Bronchial epithelial cell (primary cell): ENCODE data around the gene UVSSA. TPM values are rescaled to one million over a fixed set of nuclear protein-coding genes. Genes with fewer than 3 reads are reported as not detected.
"Not testable (repeated sequence)": the region's sequence is repeated elsewhere in the genome, so short reads cannot be mapped to it uniquely, and the experiment has no call there.

Source experiments
- DNase-seq: peaks from one replicate; pipeline ENCODE4 v3.0.0-alpha.2; 2010; ENCODE audit warnings: low read depth
- FAIRE-seq: peaks from 2 replicates; lab custom pipeline; 2011; peaks lifted over from hg19 to GRCh38; lab: Jason Lieb, UNC
- H3K27me3 ChIP-seq: 2 replicates; pipeline ENCODE4 v1.5.1; 2011; ENCODE audit warnings: low read length; ENCODE audit not compliant: control insufficient read depth, insufficient read depth
- H3K36me3 ChIP-seq: 2 replicates; pipeline ENCODE4 v1.5.1; 2011; ENCODE audit warnings: low read length; ENCODE audit not compliant: control insufficient read depth, insufficient read depth
- H3K4me3 ChIP-seq: 2 replicates; pipeline ENCODE4 v1.5.1; 2011; ENCODE audit warnings: mild to moderate bottlenecking, low read depth, low read length, control low read depth
- total RNA-seq: library from RNA; depleted of rRNA; stranded (reverse); fragments of >200 nt; gene quantifications from 2 replicates; pipeline ENCODE4 v1.2.1, GENCODE V29; 2014
- TF ChIP-seq, protein P1 (sequence below): IDR thresholded peaks from 2 replicates; pipeline ENCODE4 v1.5.1; 2011; ENCODE audit warnings: mild to moderate bottlenecking, moderate library complexity, low read length, control low read depth, inconsistent platforms; ENCODE audit not compliant: insufficient read depth, severe bottlenecking

UVSSA gene
- total RNA-seq, 1 donor from 2014 or later: 8.2 TPM

DNA sequence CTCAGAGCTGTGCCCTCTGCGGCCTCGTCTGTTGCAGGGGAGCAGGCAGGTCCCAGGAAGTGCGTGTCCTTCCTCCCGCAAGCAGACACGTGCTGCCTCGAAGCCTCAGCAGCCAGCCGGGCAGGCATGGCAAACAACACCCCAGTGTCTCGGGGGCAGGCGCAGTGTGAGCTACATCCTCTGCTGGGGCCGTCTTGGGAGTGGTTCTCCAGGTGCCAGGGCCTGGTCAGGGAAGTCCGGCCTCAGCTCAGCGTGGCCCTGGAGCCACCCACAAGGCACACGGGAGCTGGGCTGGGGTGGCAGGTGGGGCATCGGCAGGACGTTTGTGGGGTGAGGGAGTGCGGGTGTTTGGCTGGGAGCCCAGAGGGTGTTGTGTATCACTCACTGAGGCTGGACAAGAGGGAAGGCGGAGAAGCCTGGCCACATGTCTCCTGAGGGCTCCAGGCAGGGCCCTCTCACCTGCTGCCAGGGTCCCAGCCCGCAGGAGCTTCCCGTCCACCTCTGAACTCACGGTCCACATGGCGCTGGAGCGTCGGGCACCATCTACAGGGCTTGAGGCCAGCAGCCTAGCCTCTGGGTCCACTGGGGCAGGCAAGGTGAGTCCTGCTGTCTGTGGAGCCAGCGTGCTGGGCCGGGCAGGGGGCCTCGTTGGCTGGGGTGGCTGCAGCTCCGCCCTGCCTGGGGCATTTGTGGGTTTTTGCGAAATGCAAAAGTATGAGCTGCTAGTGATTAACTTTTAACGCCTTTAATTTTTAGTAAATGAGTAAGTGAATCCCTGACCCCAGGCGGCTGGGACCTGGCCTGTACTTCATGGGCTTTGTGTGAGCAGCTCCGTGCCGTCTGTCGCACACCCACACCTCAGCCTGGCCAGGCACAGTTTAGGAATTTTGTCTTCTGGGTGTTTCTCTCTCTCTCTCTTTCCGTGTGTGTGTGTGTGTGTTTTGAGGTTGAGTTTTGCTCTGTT lies 17.3 kb upstream of the UVSSA start:
- H3K36me3 ChIP-seq: peaks cover 56% of the 10 kb centered on the region
- FAIRE-seq: no peak
- no peak for DNase-seq
- no peak overlapping the region for H3K4me3 ChIP-seq
- TF ChIP-seq, protein P1, sequence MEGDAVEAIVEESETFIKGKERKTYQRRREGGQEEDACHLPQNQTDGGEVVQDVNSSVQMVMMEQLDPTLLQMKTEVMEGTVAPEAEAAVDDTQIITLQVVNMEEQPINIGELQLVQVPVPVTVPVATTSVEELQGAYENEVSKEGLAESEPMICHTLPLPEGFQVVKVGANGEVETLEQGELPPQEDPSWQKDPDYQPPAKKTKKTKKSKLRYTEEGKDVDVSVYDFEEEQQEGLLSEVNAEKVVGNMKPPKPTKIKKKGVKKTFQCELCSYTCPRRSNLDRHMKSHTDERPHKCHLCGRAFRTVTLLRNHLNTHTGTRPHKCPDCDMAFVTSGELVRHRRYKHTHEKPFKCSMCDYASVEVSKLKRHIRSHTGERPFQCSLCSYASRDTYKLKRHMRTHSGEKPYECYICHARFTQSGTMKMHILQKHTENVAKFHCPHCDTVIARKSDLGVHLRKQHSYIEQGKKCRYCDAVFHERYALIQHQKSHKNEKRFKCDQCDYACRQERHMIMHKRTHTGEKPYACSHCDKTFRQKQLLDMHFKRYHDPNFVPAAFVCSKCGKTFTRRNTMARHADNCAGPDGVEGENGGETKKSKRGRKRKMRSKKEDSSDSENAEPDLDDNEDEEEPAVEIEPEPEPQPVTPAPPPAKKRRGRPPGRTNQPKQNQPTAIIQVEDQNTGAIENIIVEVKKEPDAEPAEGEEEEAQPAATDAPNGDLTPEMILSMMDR: no peak
- no peaks in the 10 kb centered on the region for H3K27me3 ChIP-seq

DNA sequence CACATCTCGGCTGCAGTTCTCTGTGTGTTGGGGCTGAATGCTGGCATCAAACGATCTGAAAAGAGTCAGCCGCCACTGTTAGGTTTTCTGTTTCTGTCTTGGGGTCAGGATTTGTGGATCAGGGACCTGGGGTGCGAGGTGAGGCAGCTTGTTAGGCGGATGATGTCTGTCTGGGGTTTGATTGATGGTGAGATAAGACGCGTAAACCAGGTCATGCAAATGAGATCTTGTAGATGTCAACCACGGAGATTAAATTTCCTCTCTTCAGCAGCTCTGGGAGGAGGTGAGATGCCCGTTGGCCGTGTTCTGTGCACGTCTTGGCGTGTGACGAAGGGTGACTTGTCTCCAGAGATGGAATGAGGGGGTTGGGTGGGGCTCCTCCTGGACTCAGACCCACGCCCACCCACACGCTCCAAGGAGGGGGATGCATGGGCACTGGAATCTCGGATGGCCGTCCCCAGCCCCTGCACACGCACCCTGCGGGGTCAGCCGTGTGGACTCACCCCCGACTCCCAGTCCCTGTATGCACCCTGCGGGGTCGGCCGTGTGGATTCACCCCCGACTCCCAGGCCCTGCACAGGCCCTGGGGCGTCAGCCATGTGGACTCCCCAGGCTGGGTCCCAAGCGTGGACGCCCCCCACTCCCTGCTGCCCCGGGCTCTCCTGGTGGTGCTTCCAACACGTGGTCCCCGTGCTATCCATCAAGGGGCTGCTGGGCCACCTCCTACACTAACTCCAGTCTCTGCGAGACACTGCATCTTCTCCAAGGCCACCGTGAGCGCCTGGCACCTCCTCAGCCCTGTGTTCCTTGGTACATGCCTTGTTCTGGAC lies 16.0 kb upstream of the UVSSA start:
- no peak overlapping the region for H3K4me3 ChIP-seq
- TF ChIP-seq, protein P1: no peak
- H3K27me3 ChIP-seq: no peaks in the 10 kb centered on the region
- DNase-seq (no peak), FAIRE-seq (no peak)
- H3K36me3 ChIP-seq: peaks cover 48% of the 10 kb centered on the region

DNA sequence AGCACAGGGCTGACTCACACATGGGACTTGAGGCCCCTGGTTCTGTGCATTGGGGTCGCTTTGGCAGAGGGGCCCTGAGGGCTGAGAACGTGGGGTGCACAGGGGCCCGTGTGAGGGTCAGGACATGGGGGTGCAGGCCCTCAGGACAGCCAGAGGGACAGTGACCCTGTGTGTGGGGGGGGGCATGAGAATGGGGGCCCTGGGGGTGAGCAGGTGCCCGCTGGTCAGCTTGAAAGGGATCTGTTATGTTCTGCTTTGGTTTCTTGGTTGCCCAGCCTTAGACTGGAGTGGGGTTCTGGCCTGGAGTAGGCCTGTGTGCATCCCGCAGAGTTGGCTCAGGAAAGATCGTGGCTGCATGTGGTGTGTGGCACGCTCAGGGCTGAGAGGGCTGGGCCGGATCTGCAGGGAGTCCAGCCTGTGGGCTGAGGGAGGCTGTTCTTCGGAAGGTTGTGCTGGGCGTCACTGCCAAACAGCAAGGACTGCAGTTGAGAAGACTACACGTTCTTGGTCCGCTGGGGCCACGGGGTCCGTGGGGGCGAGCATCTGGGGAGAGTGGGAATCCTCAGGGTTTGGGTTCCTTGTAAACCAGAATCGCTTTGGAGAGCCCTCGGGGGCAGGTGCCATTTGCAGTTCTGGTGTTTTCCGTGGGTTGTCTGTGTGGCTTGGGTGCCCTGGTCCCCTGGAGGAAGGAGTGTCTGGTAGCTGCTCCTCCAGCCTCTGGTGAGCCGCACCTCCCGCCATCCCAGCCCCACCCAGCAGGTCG lies 15.2 kb upstream of the UVSSA start:
- DNase-seq: no peak

DNA sequence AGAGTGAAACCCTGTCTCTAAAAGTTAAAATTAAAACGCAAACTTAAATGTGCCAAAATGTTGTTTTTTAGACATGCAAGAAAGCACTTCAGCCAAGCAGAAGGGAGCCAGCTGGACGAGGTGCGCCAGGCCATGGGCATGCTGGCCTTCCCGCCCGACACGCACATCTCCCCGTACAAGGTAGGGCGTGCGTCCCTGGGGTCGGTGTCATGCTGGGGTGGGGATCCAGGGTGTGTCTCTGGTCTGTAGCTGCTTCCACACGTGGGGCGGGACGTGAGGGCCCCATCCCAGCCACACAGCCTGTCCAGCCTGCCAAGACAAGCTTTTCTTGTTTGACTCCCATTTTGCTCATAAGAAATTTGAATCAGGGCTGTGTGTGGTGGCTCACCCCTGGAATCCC lies 14.3 kb upstream of the UVSSA start:
- TF ChIP-seq, protein P1: no peak
- no peak for FAIRE-seq
- DNase-seq: no peak
- Histone ChIP-seq H3K4me3 (no peak overlapping the region), H3K36me3 (peaks cover 49% of the 10 kb centered on the region), H3K27me3 (no peaks in the 10 kb centered on the region)

More for the DNA sequence above, 15.2 kb upstream of the UVSSA start:
- Histone ChIP-seq H3K27me3 (no peaks in the 10 kb centered on the region), H3K36me3 (peaks cover 45% of the 10 kb centered on the region), H3K4me3 (no peak overlapping the region)
- TF ChIP-seq, protein P1: no peak
- FAIRE-seq: no peak

DNA sequence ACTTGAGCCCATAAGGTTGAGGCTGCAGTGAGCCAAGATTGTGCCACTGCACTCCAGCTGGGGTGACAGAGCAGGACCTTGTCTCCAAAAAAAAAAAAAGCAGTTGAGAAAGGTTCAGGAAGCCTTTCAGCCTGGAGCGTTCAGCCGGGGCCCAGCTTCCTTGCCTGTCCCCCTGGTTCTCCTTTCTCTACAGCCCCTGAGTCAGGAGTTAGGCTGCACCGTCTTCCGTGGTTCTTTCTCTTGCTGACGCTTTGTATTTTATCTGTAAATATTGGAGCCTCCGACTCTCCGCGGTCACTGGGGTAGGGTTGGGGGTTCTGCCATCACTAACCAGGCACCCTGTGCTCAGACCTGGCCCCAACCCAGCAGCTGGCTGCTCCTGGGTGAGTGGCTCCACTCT lies 13.8 kb upstream of the UVSSA start:
- peaks cover 52% of the 10 kb centered on the region for H3K36me3 ChIP-seq
- no peak overlapping the region for H3K4me3 ChIP-seq
- TF ChIP-seq, protein P1: no peak
- no peak for DNase-seq
- H3K27me3 ChIP-seq: no peaks in the 10 kb centered on the region
- FAIRE-seq: no peak

DNA sequence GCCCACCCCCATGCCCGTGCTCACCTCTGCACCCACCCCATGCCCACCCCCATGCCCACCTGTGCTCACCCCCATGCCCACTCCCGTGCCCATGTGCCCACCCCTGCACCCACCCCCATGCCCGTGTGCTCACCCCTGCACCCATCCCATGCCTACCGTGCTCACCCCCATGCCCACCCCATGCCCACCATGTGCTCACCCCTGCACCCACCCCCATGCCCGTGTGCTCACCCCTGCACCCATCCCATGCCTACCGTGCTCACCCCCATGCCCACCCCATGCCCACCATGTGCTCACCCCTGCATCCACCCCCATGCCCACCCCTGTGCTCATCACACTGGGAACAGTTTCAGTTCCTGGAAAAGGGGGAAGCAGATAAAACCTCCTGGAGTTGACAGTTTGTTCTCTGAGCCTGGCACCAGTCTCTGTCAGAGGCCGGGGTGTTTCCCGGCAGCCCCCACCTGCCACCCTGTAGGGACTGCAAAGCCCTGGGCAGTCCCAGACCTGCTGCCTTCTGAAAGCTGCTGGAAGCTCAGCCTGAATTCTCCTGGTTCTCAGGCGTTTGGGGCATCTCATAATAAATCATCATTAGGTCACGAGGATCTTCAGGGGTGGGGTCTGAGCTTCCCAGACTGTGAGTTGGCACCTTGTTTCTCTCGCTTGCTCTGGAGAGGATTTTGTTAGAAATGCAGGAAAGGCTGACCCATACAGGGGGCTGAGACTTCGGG lies 13.0 kb upstream of the UVSSA start:
- peaks cover 50% of the 10 kb centered on the region for H3K36me3 ChIP-seq
- DNase-seq, FAIRE-seq: not testable (repeated sequence)

More for the DNA sequence above, 13.0 kb upstream of the UVSSA start:
- H3K4me3 ChIP-seq, H3K27me3 ChIP-seq: not testable (repeated sequence)
